ENCODE results near the gene MS4A2.

GRCh38 chr11:60056349-60056969, 32.0 kb upstream of the MS4A2 start, which contains the start of gene MS4A3:
- TF ChIP-seq GATA2 (IDR thresholded peaks at IDR 0.05; ENCODE audit: low read depth, low read length) (no peak), GATA3 (IDR thresholded peaks at IDR 0.05; ENCODE audit: low read depth, low read length) (no peak)

Measured in SH-SY5Y (cell line).